K562 (cell line): ENCODE data around the gene CD300LG. TPM values are rescaled to one million over a fixed set of nuclear protein-coding genes. Genes with fewer than 3 reads are reported as not detected.

Experiments
- ATAC-seq: fragments of 200-7000 bp; cut with Tn5 transposase; 3 replicates; pipeline ENCODE4 v1.9.1; 2020; ENCODE audit warnings: moderate library complexity
- BruUV-seq: library from RNA; stranded (reverse); fragments of 400-500 nt; replicated peaks from 2 replicates; lab custom pipeline; 2021; lab: Mats Ljungman, UMichigan
- CTCF ChIA-PET: fragments of 300-600 bp; formaldehyde crosslinking; extraction: SDS; loops from one replicate; lab custom pipeline; 2021; ENCODE audit warnings: low intra/inter-chr PET ratio; lab: Yijun Ruan, JAX
- POLR2A ChIA-PET: fragments of 300-600, 350-650 bp; sonication (Branson Sonifier 250); formaldehyde crosslinking; extraction: SDS; loops from one replicate; lab custom pipeline; 2021; ENCODE audit warnings: antibody characterized with exemption, inconsistent platforms; lab: Yijun Ruan, JAX
- DNase-seq, 4 experiments: peaks; one replicate each; pipeline versions ENCODE4 v3.0.0 to v3.0.0-alpha.2; 2011 to 2018; ENCODE audit warnings: low spot score in 3 of 4, mixed read lengths in 3 of 4; ENCODE audit errors: extremely low read depth in 1 of 4
- FAIRE-seq: peaks from 2 replicates; lab custom pipeline; 2011; peaks lifted over from hg19 to GRCh38; lab: Jason Lieb, UNC
- H2AFZ ChIP-seq: 2 replicates; pipeline ENCODE4 v1.6.0; 2011; ENCODE audit warnings: low read depth, low read length, control low read depth, inconsistent platforms
- H3K27ac ChIP-seq: fragments of 200-600 bp; 3 replicates; pipeline ENCODE4 v1.8.0; 2011; ENCODE audit warnings: low read depth, mild to moderate bottlenecking, control low read depth, inconsistent platforms, low read length, moderate library complexity, mixed read lengths; ENCODE audit errors: extremely low read depth
- H3K27me3 ChIP-seq, 2 experiments: fragments of 300-600 bp in 1 of 2; 2 replicates in 1 of 2; 3 replicates in 1 of 2; pipeline versions ENCODE4 v1.6.0 to v1.8.0; 2011; ENCODE audit warnings: inconsistent platforms in 2 of 2, low read length in 2 of 2, mild to moderate bottlenecking in 1 of 2, mixed read lengths in 1 of 2, moderate library complexity in 1 of 2; ENCODE audit not compliant: control insufficient read depth in 2 of 2, insufficient read depth in 2 of 2
- H3K36me3 ChIP-seq: fragments of 300-600 bp; 3 replicates; pipeline ENCODE4 v1.8.0; 2011; ENCODE audit warnings: mild to moderate bottlenecking, low read length, inconsistent platforms; ENCODE audit not compliant: control insufficient read depth, insufficient read depth
- H3K4me1 ChIP-seq, 2 experiments: fragments of 200-600 bp in 1 of 2; replicated peaks in 1 of 2; 2 replicates in 1 of 2; 3 replicates in 1 of 2; pipeline versions ENCODE4 v1.5.1 to v1.8.0; 2011; ENCODE audit warnings: inconsistent platforms in 2 of 2, low read length in 2 of 2, mild to moderate bottlenecking in 1 of 2, mixed read lengths in 1 of 2, moderate library complexity in 1 of 2; ENCODE audit not compliant: control insufficient read depth in 2 of 2, insufficient read depth in 2 of 2
- H3K4me2 ChIP-seq: 2 replicates; pipeline ENCODE4 v1.6.1; 2011; ENCODE audit warnings: low read length, control low read depth, inconsistent platforms, mixed read lengths; ENCODE audit not compliant: insufficient read depth
- H3K4me3 ChIP-seq: fragments of 200-600 bp; sonication (generic), shearing (Covaris generic); 2 replicates; pipeline ENCODE4 v1.5.1; 2016; ENCODE audit warnings: control low read depth, inconsistent platforms
- H3K79me2 ChIP-seq: fragments of 200-600 bp; 3 replicates; pipeline ENCODE4 v1.8.0; 2011; ENCODE audit warnings: low read length, inconsistent platforms; ENCODE audit not compliant: control insufficient read depth, insufficient read depth
- H3K9ac ChIP-seq, 2 experiments: 2 replicates each; pipeline versions ENCODE4 v1.6.0 to v1.6.1; 2011; ENCODE audit warnings: low read depth in 2 of 2, low read length in 2 of 2, control low read depth in 1 of 2, inconsistent platforms in 1 of 2, mild to moderate bottlenecking in 1 of 2, mixed read lengths in 1 of 2; ENCODE audit not compliant: insufficient read depth in 1 of 2
- H3K9me1 ChIP-seq: one replicate; pipeline ENCODE4 v1.6.0; 2011; ENCODE audit warnings: inconsistent platforms, mild to moderate bottlenecking, low read length, moderate library complexity; ENCODE audit not compliant: control insufficient read depth, insufficient read depth
- H3K9me3 ChIP-seq: replicated peaks from 2 replicates; pipeline ENCODE4 v1.5.1; 2011; ENCODE audit warnings: low read depth, low read length, inconsistent platforms; ENCODE audit not compliant: control insufficient read depth, insufficient read depth
- H4K20me1 ChIP-seq: replicated peaks from 2 replicates; pipeline ENCODE4 v1.6.1; 2011; ENCODE audit warnings: low read length, inconsistent platforms, mixed read lengths; ENCODE audit not compliant: control insufficient read depth, insufficient read depth
- KLF1 ChIP-seq: fragments of 450-650 bp; IDR thresholded peaks from 2 replicates; pipeline ENCODE4 v1.6.1; 2016; ENCODE audit warnings: missing genetic modification characterization, missing compliant biosample characterization
- NFE2L1 ChIP-seq: fragments of 450-650 bp; IDR thresholded peaks from 2 replicates; pipeline ENCODE4 v1.6.1; 2016; ENCODE audit warnings: missing genetic modification characterization, low read depth, mild to moderate bottlenecking, missing compliant biosample characterization, moderate library complexity, borderline replicate concordance
- PTBP1 ChIP-seq: fragments of 200-400 bp; formaldehyde crosslinking; IDR thresholded peaks from 2 replicates; pipeline ENCODE4 v1.6.1; 2017; ENCODE audit warnings: low read depth, low read length
- ZNF699 ChIP-seq: fragments of 250-450 bp; sonication (Bioruptor Pico); IDR thresholded peaks from 2 replicates; pipeline ENCODE4 v1.8.0; 2021; ENCODE audit warnings: mild to moderate bottlenecking, moderate library complexity; ENCODE audit not compliant: insufficient replicate concordance
- whole genome bisulfite sequencing: fragments of 100-300 bp; shearing (Covaris generic); methylation state at CpG from one replicate; pipeline ENCODE4 v1.1.6; 2016; ENCODE audit warnings: low coverage, mixed read lengths; ENCODE audit not compliant: insufficient coverage; ENCODE audit errors: missing lambda C conversion rate; 5-methylcytosine and 5-hydroxymethylcytosine counted together
- in situ Hi-C: fragments of 300-500 bp; cut with MboI; formaldehyde crosslinking; loops from 4 replicates; pipeline ENCODE4 v1.15.0; 2018; ENCODE audit warnings: inconsistent platforms, mixed read lengths
- intact Hi-C: fragments of 100-400 bp; cut with micrococcal nuclease; formaldehyde crosslinking; loops from 2 replicates; pipeline ENCODE4 v1.14.2; 2022
- polyA plus RNA-seq, 8 experiments: library from polyadenylated mRNA; depleted of rRNA in 4 of 8; stranded (reverse) in 5 of 8; unstranded in 3 of 8; fragments of >200 nt; fragmentation: Nextera tagmentation in 2 of 8; fragmentation: Illumina TruSeq in 1 of 8; extraction: Ambion mirVana in 2 of 8; extraction: Trizol in 1 of 8; gene quantifications; 2 replicates each; pipeline versions ENCODE4 v1.2.1 to v1.2.3, GENCODE V29; 2011 to 2014; ENCODE audit warnings: inconsistent platforms in 1 of 8, missing spikeins in 1 of 8
- total RNA-seq, 7 experiments: library from RNA; depleted of rRNA in 6 of 7; stranded (reverse); fragments of >200 nt in 6 of 7; fragmentation: Illumina TruSeq in 2 of 7; extraction: Trizol in 2 of 7; gene quantifications; 2 replicates each; pipeline versions ENCODE4 v1.2.1 to v1.2.3, GENCODE V29; 2011 to 2021; ENCODE audit warnings: low replicate concordance in 1 of 7
- TF ChIP-seq, protein P1 (sequence below): fragments of 250-450 bp; sonication (Bioruptor Pico); IDR thresholded peaks from 2 replicates; pipeline ENCODE4 v1.6.1; 2021; ENCODE audit warnings: mild to moderate bottlenecking
- TF ChIP-seq, protein P2 (sequence below): fragments of 250-450 bp; sonication (Bioruptor Pico); IDR thresholded peaks from 2 replicates; pipeline ENCODE4 v1.8.0; 2022; ENCODE audit warnings: moderate library complexity, mild to moderate bottlenecking, inconsistent platforms
- TF ChIP-seq, protein P3 (sequence below): fragments of 450-650 bp; IDR thresholded peaks from 2 replicates; pipeline ENCODE4 v1.6.1; 2017; ENCODE audit warnings: antibody characterized with exemption
- TF ChIP-seq, protein P4 (sequence below): fragments of 200-800 bp; sonication (Bioruptor generic); IDR thresholded peaks from 2 replicates; pipeline ENCODE4 v1.6.1; 2017; ENCODE audit warnings: missing genetic modification characterization, missing compliant biosample characterization

CD300LG gene
- total and polyA plus RNA-seq, 9 of the 15 experiments (the other 6 are each of a cell fraction or from before 2014, with no cell fraction given), result not detected

DNA sequence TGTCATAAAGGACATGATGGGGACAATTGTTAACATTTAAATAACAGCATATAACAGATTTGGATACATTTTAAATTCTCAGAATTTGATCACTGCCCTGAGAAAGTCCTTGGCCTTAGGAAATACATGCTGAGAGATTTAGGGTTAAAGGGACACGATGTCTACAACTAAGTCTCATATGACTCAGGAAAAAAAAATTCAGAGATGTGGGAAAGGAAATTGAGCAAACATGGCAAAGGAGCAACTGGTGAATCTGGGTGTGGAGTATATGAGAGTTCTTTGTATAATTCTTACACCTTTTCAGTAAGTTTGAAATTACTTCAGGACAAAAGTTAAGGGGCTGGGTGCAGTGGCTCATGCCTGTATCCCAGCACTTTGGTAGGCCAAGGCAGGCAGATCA, 32.3 kb upstream of the CD300LG start:
- H3K9ac ChIP-seq, result no peak overlapping the region
- ChIA-PET CTCF (no interaction called here), POLR2A (no interaction called here)
- TF ChIP-seq NFE2L1 (tag), result no peak
- TF ChIP-seq ZNF699 (CRISPR knock-in tag), result no peak
- TF ChIP-seq, protein P1, sequence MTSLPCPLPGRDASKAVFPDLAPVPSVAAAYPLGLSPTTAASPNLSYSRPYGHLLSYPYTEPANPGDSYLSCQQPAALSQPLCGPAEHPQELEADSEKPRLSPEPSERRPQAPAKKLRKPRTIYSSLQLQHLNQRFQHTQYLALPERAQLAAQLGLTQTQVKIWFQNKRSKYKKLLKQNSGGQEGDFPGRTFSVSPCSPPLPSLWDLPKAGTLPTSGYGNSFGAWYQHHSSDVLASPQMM (CRISPR knock-in tag), result no peak
- TF ChIP-seq, protein P2, sequence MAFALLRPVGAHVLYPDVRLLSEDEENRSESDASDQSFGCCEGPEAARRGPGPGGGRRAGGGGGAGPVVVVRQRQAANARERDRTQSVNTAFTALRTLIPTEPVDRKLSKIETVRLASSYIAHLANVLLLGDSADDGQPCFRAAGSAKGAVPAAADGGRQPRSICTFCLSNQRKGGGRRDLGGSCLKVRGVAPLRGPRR (CRISPR knock-in tag), result no peak
- TF ChIP-seq KLF1 (tag), result no peak
- TF ChIP-seq, protein P3, sequence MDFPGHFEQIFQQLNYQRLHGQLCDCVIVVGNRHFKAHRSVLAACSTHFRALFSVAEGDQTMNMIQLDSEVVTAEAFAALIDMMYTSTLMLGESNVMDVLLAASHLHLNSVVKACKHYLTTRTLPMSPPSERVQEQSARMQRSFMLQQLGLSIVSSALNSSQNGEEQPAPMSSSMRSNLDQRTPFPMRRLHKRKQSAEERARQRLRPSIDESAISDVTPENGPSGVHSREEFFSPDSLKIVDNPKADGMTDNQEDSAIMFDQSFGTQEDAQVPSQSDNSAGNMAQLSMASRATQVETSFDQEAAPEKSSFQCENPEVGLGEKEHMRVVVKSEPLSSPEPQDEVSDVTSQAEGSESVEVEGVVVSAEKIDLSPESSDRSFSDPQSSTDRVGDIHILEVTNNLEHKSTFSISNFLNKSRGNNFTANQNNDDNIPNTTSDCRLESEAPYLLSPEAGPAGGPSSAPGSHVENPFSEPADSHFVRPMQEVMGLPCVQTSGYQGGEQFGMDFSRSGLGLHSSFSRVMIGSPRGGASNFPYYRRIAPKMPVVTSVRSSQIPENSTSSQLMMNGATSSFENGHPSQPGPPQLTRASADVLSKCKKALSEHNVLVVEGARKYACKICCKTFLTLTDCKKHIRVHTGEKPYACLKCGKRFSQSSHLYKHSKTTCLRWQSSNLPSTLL, result no peak
- TF ChIP-seq, protein P4, sequence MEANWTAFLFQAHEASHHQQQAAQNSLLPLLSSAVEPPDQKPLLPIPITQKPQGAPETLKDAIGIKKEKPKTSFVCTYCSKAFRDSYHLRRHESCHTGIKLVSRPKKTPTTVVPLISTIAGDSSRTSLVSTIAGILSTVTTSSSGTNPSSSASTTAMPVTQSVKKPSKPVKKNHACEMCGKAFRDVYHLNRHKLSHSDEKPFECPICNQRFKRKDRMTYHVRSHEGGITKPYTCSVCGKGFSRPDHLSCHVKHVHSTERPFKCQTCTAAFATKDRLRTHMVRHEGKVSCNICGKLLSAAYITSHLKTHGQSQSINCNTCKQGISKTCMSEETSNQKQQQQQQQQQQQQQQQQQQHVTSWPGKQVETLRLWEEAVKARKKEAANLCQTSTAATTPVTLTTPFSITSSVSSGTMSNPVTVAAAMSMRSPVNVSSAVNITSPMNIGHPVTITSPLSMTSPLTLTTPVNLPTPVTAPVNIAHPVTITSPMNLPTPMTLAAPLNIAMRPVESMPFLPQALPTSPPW (CRISPR knock-in tag), result no peak
- no peak for TF ChIP-seq PTBP1
- H3K36me3 ChIP-seq, result no peaks in the 10 kb centered on the region
- H3K27ac ChIP-seq, result no peak overlapping the region
- no peaks in the 10 kb centered on the region for H3K9me3 ChIP-seq
- FAIRE-seq (no peak), DNase-seq (no peak), ATAC-seq (no peak)
- no peaks in the 10 kb centered on the region for H3K9me1 ChIP-seq
- H3K4me2 ChIP-seq, result no peak overlapping the region
- no peak overlapping the region for H3K4me3 ChIP-seq
- in situ Hi-C loops, result no loop called here
- no peak overlapping the region for H2AFZ ChIP-seq
- intact Hi-C loops, result no loop called here
- H4K20me1 ChIP-seq, result no peaks in the 10 kb centered on the region
- H3K27me3 ChIP-seq, result 0 out of 5 replicates have a peak, but pooled peaks cover 0 to 9% of the 10 kb centered on the region in 2 experiments
- 0% methylated on average over 1 of the region's 1 CpG for WGBS
- peaks cover 0 to 3% of the 10 kb centered on the region in 2 experiments; a peak in 1 of 5 replicates for H3K4me1 ChIP-seq
- no TSS peak for BruUV-seq
- no peaks in the 10 kb centered on the region for H3K79me2 ChIP-seq
